ENCODE data around the gene ADSS1.

ADSS1 gene

DNA sequence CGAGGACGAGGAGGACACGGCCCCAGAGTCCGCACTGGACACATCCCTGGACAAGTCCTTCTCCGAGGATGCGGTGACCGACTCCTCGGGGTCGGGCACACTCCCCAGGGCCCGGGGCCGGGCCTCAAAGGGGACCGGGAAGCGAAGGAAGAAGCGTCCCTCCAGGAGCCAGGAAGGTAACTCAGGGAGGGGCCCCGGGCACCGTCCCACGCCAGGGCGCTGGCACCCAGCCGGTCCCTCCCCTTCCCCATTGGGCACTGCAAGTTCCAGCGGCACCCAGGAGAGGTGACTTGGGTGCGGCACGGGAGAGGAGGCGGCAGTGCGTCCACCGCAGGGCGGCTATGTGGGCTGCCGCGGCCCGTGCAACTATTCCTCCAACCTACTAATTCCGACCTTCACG is 9.3 kb upstream of the ADSS1 start:
- no peak overlapping the region for H3K4me3 ChIP-seq (ENCODE audit: low read depth, low read length)
- TF ChIP-seq, protein P1, sequence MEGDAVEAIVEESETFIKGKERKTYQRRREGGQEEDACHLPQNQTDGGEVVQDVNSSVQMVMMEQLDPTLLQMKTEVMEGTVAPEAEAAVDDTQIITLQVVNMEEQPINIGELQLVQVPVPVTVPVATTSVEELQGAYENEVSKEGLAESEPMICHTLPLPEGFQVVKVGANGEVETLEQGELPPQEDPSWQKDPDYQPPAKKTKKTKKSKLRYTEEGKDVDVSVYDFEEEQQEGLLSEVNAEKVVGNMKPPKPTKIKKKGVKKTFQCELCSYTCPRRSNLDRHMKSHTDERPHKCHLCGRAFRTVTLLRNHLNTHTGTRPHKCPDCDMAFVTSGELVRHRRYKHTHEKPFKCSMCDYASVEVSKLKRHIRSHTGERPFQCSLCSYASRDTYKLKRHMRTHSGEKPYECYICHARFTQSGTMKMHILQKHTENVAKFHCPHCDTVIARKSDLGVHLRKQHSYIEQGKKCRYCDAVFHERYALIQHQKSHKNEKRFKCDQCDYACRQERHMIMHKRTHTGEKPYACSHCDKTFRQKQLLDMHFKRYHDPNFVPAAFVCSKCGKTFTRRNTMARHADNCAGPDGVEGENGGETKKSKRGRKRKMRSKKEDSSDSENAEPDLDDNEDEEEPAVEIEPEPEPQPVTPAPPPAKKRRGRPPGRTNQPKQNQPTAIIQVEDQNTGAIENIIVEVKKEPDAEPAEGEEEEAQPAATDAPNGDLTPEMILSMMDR (IDR thresholded peaks at IDR 0.05; ENCODE audit: borderline replicate concordance, insufficient read depth, low read depth, low read length), result no peak

DNA sequence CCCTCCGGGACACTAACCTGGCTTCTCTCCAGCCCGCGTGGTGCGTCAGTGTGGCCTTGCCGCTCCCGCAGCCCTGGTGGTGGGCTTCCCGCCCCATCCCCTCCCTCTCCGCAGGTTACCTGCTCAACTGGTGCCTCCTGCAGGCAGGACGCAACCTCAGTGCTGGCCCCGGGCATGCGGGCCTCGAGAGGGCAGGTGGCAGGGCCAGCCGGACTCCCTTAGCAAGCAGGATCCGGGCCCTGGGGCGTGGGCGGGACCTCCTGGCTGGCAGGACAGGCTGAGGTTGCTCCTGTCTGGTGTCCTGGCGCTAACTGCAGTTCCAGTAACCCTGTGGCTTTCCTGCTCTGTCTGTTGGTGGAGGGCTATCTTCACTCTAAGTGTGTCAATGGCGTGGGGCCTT is 8.6 kb upstream of the ADSS1 start:
- TF ChIP-seq, protein P1 (IDR thresholded peaks at IDR 0.05; ENCODE audit: borderline replicate concordance, insufficient read depth, low read depth, low read length), result no peak
- H3K4me3 ChIP-seq (ENCODE audit: low read depth, low read length), result no peak overlapping the region

DNA sequence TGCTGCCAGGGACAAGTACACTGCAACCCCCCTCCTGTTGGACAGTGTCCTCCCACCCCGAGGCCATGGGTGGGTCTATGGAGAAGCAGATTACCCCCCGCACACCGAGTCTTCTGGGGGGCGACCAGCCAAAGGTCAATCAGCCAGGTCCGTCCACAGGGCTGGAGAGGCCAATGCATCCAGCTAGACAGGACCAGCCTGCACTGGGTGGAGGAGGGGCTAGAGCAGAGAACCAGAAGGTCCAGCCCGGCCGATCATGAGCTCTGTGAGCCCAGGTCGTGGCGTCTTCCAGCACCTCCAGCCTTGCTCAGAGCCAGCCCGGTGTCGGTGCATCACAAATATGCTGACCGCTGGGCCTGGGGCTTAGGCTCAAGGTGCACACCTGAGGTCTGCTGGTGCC is 8.2 kb upstream of the ADSS1 start:
- TF ChIP-seq, protein P1 (IDR thresholded peaks at IDR 0.05; ENCODE audit: borderline replicate concordance, insufficient read depth, low read depth, low read length), result no peak
- no peak overlapping the region for H3K4me3 ChIP-seq (ENCODE audit: low read depth, low read length)

DNA sequence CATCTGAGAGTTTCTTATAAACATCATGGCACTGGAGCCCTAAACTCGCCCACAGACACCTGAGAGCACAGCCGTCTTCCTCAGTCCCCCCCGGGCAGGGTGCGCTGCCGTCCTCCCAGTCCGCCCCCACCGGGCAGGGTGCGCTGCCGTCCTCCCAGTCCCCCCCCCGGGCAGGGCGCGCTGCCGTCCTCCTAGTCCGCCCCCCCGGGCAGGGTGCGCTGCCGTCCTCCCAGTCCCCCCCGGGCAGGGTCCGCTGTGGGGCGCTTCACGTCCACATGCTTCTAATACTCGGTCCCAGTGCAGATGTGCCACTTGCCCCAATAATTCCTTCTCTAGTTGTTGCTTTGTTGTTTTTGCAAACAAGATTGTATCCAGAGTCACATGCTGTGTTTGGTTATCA is 6.9 kb upstream of the ADSS1 start:
- no peak overlapping the region for H3K4me3 ChIP-seq (ENCODE audit: low read depth, low read length)
- TF ChIP-seq, protein P1 (IDR thresholded peaks at IDR 0.05; ENCODE audit: borderline replicate concordance, insufficient read depth, low read depth, low read length), result no peak

DNA sequence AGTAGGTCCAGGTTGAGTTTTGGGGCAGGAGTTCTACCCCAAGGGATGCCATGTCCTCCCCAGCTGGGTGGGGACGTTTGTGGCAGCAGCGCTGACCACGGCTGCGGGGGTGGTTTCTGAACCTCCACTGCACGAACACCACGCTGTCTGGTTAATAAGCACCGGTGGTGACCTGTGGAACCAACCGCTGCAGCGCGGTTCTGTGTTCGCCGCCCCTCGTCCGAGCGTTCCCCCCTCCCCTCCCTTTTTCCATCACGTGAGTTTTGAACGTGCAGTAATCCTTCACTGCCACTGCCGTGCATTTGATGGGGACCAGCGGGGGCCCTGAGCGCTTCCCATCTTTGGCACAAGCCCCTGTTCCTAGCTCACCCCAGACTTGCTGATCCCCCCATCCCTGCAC is 6.4 kb upstream of the ADSS1 start:
- TF ChIP-seq, protein P1 (IDR thresholded peaks at IDR 0.05; ENCODE audit: borderline replicate concordance, insufficient read depth, low read depth, low read length), result no peak

GRCh38 chr14:104718147-104718546 is 5.9 kb upstream of the ADSS1 start:
- TF ChIP-seq, protein P1 (IDR thresholded peaks at IDR 0.05; ENCODE audit: borderline replicate concordance, insufficient read depth, low read depth, low read length), result no peak
- no peak overlapping the region for H3K4me3 ChIP-seq (ENCODE audit: low read depth, low read length)

More for the DNA sequence above, 6.4 kb upstream of the ADSS1 start:
- no peak overlapping the region for H3K4me3 ChIP-seq (ENCODE audit: low read depth, low read length)

DNA sequence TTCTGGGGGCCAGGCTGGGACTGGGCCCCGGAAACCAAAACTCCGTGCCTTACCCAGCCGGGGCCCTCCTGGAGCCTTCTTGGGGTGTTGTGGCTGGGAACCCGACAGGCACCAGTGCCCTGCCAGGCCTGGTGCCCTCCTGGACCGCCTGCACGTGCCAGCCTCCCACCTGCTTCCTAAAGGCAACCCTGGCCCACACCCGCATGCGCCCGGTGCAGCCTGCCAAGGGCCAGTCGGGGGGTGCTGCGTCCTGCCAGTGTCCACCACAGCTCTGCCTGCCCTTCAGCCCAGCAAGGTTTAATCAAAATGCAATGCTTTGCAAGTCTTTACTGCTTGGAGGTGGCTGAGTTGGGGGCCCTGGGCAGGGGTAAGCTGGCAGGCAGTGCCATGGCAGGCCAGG is 5.2 kb upstream of the ADSS1 start:
- no peak overlapping the region for H3K4me3 ChIP-seq (ENCODE audit: low read depth, low read length)
- TF ChIP-seq, protein P1 (IDR thresholded peaks at IDR 0.05; ENCODE audit: borderline replicate concordance, insufficient read depth, low read depth, low read length), result no peak

All from GM12875 (cell line).